OCI-LY3 (cell line): ENCODE results near the gene DPP6.

Experiments
- H2AFZ ChIP-seq: fragments of 200-600, 300-600 bp; shearing (Covaris generic); 2 replicates; pipeline ENCODE4 v1.6.0; 2014; ENCODE audit warnings: antibody characterized with exemption, low read depth, low read length
- H3K27ac ChIP-seq: fragments of 200-600, 300-600 bp; sonication (generic); 2 replicates; pipeline ENCODE4 v1.5.1; 2014; ENCODE audit warnings: mild to moderate bottlenecking, low read length, moderate library complexity, mixed read lengths
- H3K27me3 ChIP-seq: fragments of 200-600, 300-600 bp; sonication (generic); 2 replicates; pipeline ENCODE4 v1.6.1; 2014; ENCODE audit warnings: low read depth, low read length, mixed read lengths
- H3K36me3 ChIP-seq: fragments of 200-600, 300-600 bp; sonication (generic); replicated peaks from 2 replicates; pipeline ENCODE3; 2014; ENCODE audit warnings: low read depth, low read length, mixed read lengths
- H3K4me1 ChIP-seq: fragments of 300-600, 200-600 bp; sonication (generic); 2 replicates; pipeline ENCODE4 v1.6.1; 2014; ENCODE audit warnings: low read length, mixed read lengths
- H3K4me2 ChIP-seq: fragments of 200-600, 300-600 bp; sonication (generic); 2 replicates; pipeline ENCODE4 v1.6.1; 2014; ENCODE audit warnings: low read length, mixed read lengths
- H3K4me3 ChIP-seq: fragments of 300-600, 200-600 bp; sonication (generic); 2 replicates; pipeline ENCODE4 v1.5.1; 2014; ENCODE audit warnings: antibody characterized with exemption, mild to moderate bottlenecking, low read length, moderate library complexity
- H3K79me2 ChIP-seq: fragments of 300-600, 200-600 bp; shearing (Covaris generic); 2 replicates; pipeline ENCODE4 v1.6.1; 2014; ENCODE audit warnings: mild to moderate bottlenecking, low read length, mixed read lengths
- H3K9ac ChIP-seq: fragments of 300-600, 200-600 bp; shearing (Covaris generic); 2 replicates; pipeline ENCODE4 v1.6.0; 2014; ENCODE audit warnings: mild to moderate bottlenecking, low read length, moderate library complexity
- H3K9me3 ChIP-seq: fragments of 200-600, 300-600 bp; shearing (Covaris generic); 2 replicates; pipeline ENCODE4 v1.6.1; 2014; ENCODE audit warnings: low read length, mixed read lengths; ENCODE audit not compliant: insufficient read depth
- H4K20me1 ChIP-seq: fragments of 200-600, 300-600 bp; sonication (generic); 2 replicates; pipeline ENCODE4 v1.6.1; 2016; ENCODE audit warnings: low read length, mixed read lengths; ENCODE audit not compliant: insufficient read depth
- CTCF ChIP-seq: fragments of 200-600, 300-600 bp; sonication (generic); IDR thresholded peaks from 2 replicates; pipeline ENCODE4 v1.5.1; 2014; ENCODE audit warnings: antibody characterized with exemption, low read length, low read depth
- EZH2phosphoT487 ChIP-seq: fragments of 200-600 bp; shearing (Covaris generic); IDR thresholded peaks from 2 replicates; pipeline ENCODE4 v1.6.1; 2018; ENCODE audit warnings: antibody characterized with exemption, mixed run types, low read depth

Gene DPP6

GRCh38 chr7:154186811-154187210 is 134.6 kb downstream of the DPP6 start:
- no peak overlapping the region for H3K27ac ChIP-seq
- TF ChIP-seq EZH2phosphoT487 (no peak), CTCF (no peak)
- no peaks in the 10 kb centered on the region for H3K79me2 ChIP-seq
- no peak overlapping the region for H3K9ac ChIP-seq
- no peaks in the 10 kb centered on the region for H3K27me3 ChIP-seq
- no peak overlapping the region for H3K4me3 ChIP-seq
- H3K4me1 ChIP-seq: no peaks in the 10 kb centered on the region
- H2AFZ ChIP-seq: no peak overlapping the region
- H3K36me3 ChIP-seq: no peaks in the 10 kb centered on the region
- H3K9me3 ChIP-seq: no peaks in the 10 kb centered on the region
- no peak overlapping the region for H3K4me2 ChIP-seq
- no peaks in the 10 kb centered on the region for H4K20me1 ChIP-seq

- Histone ChIP-seq H3K9ac (no peak overlapping the region), H3K4me3 (no peak overlapping the region), H3K27me3 (no peaks in the 10 kb centered on the region), H3K27ac (no peak overlapping the region), H4K20me1 (no peaks in the 10 kb centered on the region), H3K9me3 (no peaks in the 10 kb centered on the region), H3K4me2 (no peak overlapping the region), H3K4me1 (no peaks in the 10 kb centered on the region), H3K79me2 (no peaks in the 10 kb centered on the region), H2AFZ (no peak overlapping the region), H3K36me3 (no peaks in the 10 kb centered on the region)
- TF ChIP-seq CTCF: no peak
- TF ChIP-seq EZH2phosphoT487: no peak
Measured at GRCh38 chr7:154188330-154188729, 136.1 kb downstream of the DPP6 start.

GRCh38 chr7:154195266-154195665 is 143.1 kb downstream of the DPP6 start:
- H2AFZ ChIP-seq: no peak overlapping the region
- H3K4me3 ChIP-seq: no peak overlapping the region
- H3K36me3 ChIP-seq: no peaks in the 10 kb centered on the region
- no peaks in the 10 kb centered on the region for H4K20me1 ChIP-seq
- no peaks in the 10 kb centered on the region for H3K9me3 ChIP-seq
- no peak overlapping the region for H3K27ac ChIP-seq
- no peak overlapping the region for H3K9ac ChIP-seq
- H3K27me3 ChIP-seq: no peaks in the 10 kb centered on the region
- H3K4me1 ChIP-seq: no peaks in the 10 kb centered on the region
- H3K79me2 ChIP-seq: no peaks in the 10 kb centered on the region
- H3K4me2 ChIP-seq: no peak overlapping the region
- TF ChIP-seq CTCF (no peak), EZH2phosphoT487 (no peak)

GRCh38 chr7:154198481-154198880 is 146.3 kb downstream of the DPP6 start:
- Histone ChIP-seq H3K27me3 (no peaks in the 10 kb centered on the region), H2AFZ (no peak overlapping the region), H3K4me2 (no peak overlapping the region), H3K36me3 (no peaks in the 10 kb centered on the region), H3K9me3 (no peaks in the 10 kb centered on the region), H3K9ac (no peak overlapping the region), H3K79me2 (no peaks in the 10 kb centered on the region), H3K4me3 (no peak overlapping the region), H4K20me1 (no peaks in the 10 kb centered on the region), H3K4me1 (no peaks in the 10 kb centered on the region), H3K27ac (no peak overlapping the region)
- TF ChIP-seq CTCF (no peak), EZH2phosphoT487 (no peak)
